HepG2 (cell line): Measurements from ENCODE around the gene C1orf21.

Source experiments
- MED1 ChIP-seq: sonication (generic); formaldehyde crosslinking; IDR thresholded peaks from 2 replicates; pipeline ENCODE4 v1.4.0; 2020; ENCODE audit warnings: missing genetic modification reagents
- MTF2 ChIP-seq: sonication (generic); formaldehyde crosslinking; IDR thresholded peaks from 2 replicates; pipeline ENCODE4 v1.5.0; 2020; ENCODE audit warnings: missing genetic modification reagents, borderline replicate concordance
- ZNF44 ChIP-seq: sonication (generic); formaldehyde crosslinking; IDR thresholded peaks from 2 replicates; pipeline ENCODE4 v1.5.1; 2020; ENCODE audit warnings: mild to moderate bottlenecking, missing genetic modification reagents
- TF ChIP-seq, protein P1 (sequence below): sonication (generic); formaldehyde crosslinking; IDR thresholded peaks from 2 replicates; pipeline ENCODE4 v1.4.0; 2020; ENCODE audit warnings: mild to moderate bottlenecking, missing genetic modification reagents

DNA sequence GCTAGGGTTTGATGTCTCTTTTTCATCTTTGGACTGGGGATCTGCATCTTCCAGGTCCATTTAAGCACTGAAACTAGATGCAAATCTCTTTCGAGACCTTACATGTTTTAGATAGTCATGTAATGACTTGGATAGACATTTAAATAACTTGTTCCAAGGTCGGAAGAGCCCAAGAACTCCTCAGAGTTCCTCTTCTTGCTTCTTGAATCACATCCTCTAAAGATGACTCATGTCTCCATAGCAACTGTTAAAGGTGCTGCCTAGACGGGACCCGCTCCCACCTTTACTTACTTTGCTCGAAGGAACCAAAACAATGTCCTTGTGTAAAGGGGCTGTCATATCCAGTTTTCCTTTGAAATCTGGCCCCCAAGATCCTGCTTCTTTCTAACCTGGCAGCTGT lies 237.8 kb downstream of the C1orf21 start:
- TF ChIP-seq, protein P1, sequence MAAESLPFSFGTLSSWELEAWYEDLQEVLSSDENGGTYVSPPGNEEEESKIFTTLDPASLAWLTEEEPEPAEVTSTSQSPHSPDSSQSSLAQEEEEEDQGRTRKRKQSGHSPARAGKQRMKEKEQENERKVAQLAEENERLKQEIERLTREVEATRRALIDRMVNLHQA (CRISPR knock-in tag) = no peak
- TF ChIP-seq MTF2 = no peak
- TF ChIP-seq ZNF44 (CRISPR knock-in tag) = no peak
- no peak for TF ChIP-seq MED1 (CRISPR knock-in tag)
